ENCODE data around the gene LRRC9.
"Not testable (repeated sequence)": the region's sequence is repeated elsewhere in the genome, so short reads cannot be mapped to it uniquely, and the experiment has no call there.

Gene LRRC9

GRCh38 chr14:59942296-59942862 lies 22.4 kb downstream of the LRRC9 start:
- not testable (repeated sequence) for DNase-seq (ENCODE audit: low read depth)

GRCh38 chr14:59944909-59945308 lies 25.0 kb downstream of the LRRC9 start:
- no peak overlapping the region for H3K4me3 ChIP-seq (ENCODE audit: low read depth, low read length)
- DNase-seq (ENCODE audit: low read depth), result no peak

More at GRCh38 chr14:59942296-59942862, 22.4 kb downstream of the LRRC9 start:
- H3K4me3 ChIP-seq (ENCODE audit: low read depth, low read length), result not testable (repeated sequence)

GRCh38 chr14:59952141-59952540 lies 32.2 kb downstream of the LRRC9 start:
- not testable (repeated sequence) for H3K4me3 ChIP-seq (ENCODE audit: low read depth, low read length); DNase-seq (ENCODE audit: low read depth)

GRCh38 chr14:59957890-59958289 lies 37.9 kb downstream of the LRRC9 start:
- not testable (repeated sequence) for DNase-seq (ENCODE audit: low read depth); H3K4me3 ChIP-seq (ENCODE audit: low read depth, low read length)

GRCh38 chr14:59959668-59960067 lies 39.7 kb downstream of the LRRC9 start:
- H3K4me3 ChIP-seq (ENCODE audit: low read depth, low read length), result no peak overlapping the region
- no peak for DNase-seq (ENCODE audit: low read depth)

GRCh38 chr14:59961518-59962062 lies 41.6 kb downstream of the LRRC9 start:
- no peak overlapping the region for H3K4me3 ChIP-seq (ENCODE audit: low read depth, low read length)
- no peak for DNase-seq (ENCODE audit: low read depth)

GRCh38 chr14:59964251-59965007 lies 44.5 kb downstream of the LRRC9 start:
- H3K4me3 ChIP-seq (ENCODE audit: low read depth, low read length), result no peak overlapping the region
- peak; percentile 2 for DNase-seq (ENCODE audit: low read depth)

GRCh38 chr14:59969319-59969718 lies 49.4 kb downstream of the LRRC9 start:
- no peak for DNase-seq (ENCODE audit: low read depth)
- no peak overlapping the region for H3K4me3 ChIP-seq (ENCODE audit: low read depth, low read length)

GRCh38 chr14:59981564-59981963 lies 61.6 kb downstream of the LRRC9 start:
- H3K4me3 ChIP-seq (ENCODE audit: low read depth, low read length), result no peak overlapping the region
- DNase-seq (ENCODE audit: low read depth), result no peak

- DNase-seq (ENCODE audit: low read depth), result no peak
- H3K4me3 ChIP-seq (ENCODE audit: low read depth, low read length), result no peak overlapping the region
Observed at GRCh38 chr14:59983048-59983447, 63.1 kb downstream of the LRRC9 start.

GRCh38 chr14:59986556-59987059 lies 66.7 kb downstream of the LRRC9 start:
- no peak for DNase-seq (ENCODE audit: low read depth)
- H3K4me3 ChIP-seq (ENCODE audit: low read depth, low read length), result no peak overlapping the region

GRCh38 chr14:59997449-59997848 lies 77.5 kb downstream of the LRRC9 start:
- DNase-seq (ENCODE audit: low read depth), result peak; percentile 29
- no peak overlapping the region for H3K4me3 ChIP-seq (ENCODE audit: low read depth, low read length)

GRCh38 chr14:59997966-59998365 lies 78.0 kb downstream of the LRRC9 start:
- DNase-seq (ENCODE audit: low read depth), result no peak
- no peak overlapping the region for H3K4me3 ChIP-seq (ENCODE audit: low read depth, low read length)

GRCh38 chr14:59998564-59998963 lies 78.6 kb downstream of the LRRC9 start:
- H3K4me3 ChIP-seq (ENCODE audit: low read depth, low read length), result no peak overlapping the region
- DNase-seq (ENCODE audit: low read depth), result no peak

- no peak overlapping the region for H3K4me3 ChIP-seq (ENCODE audit: low read depth, low read length)
- peak; percentile 21 for DNase-seq (ENCODE audit: low read depth)
Observed at GRCh38 chr14:60002819-60003492, 83.0 kb downstream of the LRRC9 start.

- no peak for DNase-seq (ENCODE audit: low read depth)
- no peak overlapping the region for H3K4me3 ChIP-seq (ENCODE audit: low read depth, low read length)
Observed at GRCh38 chr14:60003991-60004390, 84.0 kb downstream of the LRRC9 start.

- H3K4me3 ChIP-seq (ENCODE audit: low read depth, low read length), result no peak overlapping the region
- DNase-seq (ENCODE audit: low read depth), result no peak
Observed at GRCh38 chr14:60008042-60008441, 88.1 kb downstream of the LRRC9 start.

- H3K4me3 ChIP-seq (ENCODE audit: low read depth, low read length); DNase-seq (ENCODE audit: low read depth): not testable (repeated sequence)
Observed at GRCh38 chr14:60010263-60010662, 90.3 kb downstream of the LRRC9 start.

GRCh38 chr14:60014402-60014801 lies 94.5 kb downstream of the LRRC9 start:
- no peak for DNase-seq (ENCODE audit: low read depth)
- H3K4me3 ChIP-seq (ENCODE audit: low read depth, low read length), result no peak overlapping the region

- DNase-seq (ENCODE audit: low read depth), result no peak
- H3K4me3 ChIP-seq (ENCODE audit: low read depth, low read length), result no peak overlapping the region
Observed at GRCh38 chr14:60021619-60022018, 101.7 kb downstream of the LRRC9 start.

Measured in skeletal muscle cell (primary cell).